ENCODE measurements around the gene OR6X1. TPM values are rescaled to one million over a fixed set of nuclear protein-coding genes. Genes with fewer than 3 reads are reported as not detected.
"Not testable (repeated sequence)": the region's sequence is repeated elsewhere in the genome, so short reads cannot be mapped to it uniquely, and the experiment has no call there.

The OR6X1 gene
- total RNA-seq, 1 donor from 2014 or later, result not detected

DNA sequence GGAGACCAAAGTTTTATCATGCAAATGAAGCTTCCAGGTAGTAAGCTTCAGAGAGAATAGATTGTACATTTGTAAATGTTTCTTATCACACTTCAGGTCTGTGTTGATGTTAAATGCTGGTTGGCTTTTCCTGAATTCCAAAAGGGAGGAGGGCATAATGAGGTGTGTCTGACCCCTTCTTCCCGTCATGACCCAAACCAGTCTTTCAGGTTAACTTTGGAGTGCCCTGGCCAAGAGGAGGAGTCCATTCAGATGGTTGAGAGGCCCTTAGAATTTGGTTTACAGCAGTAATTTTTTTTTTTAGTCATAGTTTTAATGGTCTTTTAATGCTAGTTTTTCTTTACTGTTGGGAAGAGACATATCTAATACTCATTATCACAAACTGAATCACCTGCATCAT, 2.5 kb downstream of the OR6X1 start:
- no peak for DNase-seq

DNA sequence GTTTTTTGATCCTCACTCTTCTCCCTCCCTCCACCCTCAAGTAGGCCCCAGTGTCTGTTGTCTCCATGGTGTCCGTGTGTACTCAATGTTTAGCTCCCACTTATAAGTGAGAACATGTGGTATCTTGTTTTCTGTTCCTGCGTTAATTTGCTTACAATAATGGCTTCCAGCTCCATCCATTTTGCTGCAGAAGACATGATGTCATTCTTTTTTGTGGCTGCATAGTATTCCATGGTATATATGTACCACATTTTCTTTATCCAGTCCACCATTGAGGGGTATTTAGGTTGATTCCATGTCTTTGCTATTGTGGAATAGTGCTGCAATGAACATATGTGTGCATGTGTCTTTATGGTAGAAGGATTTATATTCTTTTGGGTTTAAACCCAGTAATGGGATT, 6.0 kb downstream of the OR6X1 start:
- DNase-seq, result not testable (repeated sequence)

DNA sequence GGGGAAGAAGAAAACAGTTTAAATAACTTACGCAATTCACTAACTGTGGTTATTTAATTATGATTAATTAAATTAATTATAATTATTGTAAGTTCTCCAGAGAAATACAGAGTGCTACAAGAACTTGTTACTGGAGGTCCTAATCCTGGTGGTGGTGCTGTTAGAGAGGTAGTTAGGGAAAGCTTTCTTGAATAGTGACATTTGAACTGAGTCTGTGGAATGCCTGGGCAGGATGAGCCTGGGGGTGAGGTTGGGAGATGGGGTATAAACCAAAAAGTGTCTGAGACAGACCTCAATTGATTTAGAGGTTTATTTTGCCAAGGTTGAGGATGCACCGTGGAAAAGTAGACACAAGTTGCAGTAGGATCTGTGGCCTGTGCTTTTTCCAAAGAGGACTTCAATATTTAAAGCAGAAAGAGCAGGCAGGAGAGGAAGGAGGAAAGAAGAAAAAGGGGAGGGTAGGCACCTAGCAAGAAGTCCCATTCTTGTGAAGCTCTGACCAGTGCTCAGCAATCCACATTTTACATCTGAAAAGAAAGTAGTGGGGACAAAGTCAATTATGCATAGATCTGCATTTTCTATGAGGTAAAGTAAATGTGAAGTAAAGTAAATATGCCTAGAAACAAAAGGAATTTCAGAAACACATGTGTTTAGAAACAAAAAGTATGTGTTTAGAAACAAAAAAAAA, 8.4 kb downstream of the OR6X1 start:
- DNase-seq, result no peak

DNA sequence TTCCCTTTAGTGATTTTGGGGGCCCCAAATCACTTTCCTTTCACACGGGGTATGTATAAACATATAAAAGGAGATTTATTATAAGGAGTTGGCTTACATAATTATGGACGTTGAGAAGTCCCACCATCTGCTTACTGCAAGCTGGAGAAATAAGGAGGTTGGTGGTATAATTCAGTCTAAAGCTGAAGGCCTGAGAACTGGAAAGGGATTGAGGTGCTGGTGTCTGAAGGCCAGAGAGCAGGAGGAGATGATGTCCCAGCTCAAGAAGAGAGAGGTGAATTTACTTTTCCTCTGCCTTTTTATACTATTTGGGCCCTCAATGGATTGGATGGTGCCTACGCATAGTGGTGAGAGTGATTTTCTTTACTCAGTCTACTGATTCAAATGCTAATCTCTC, 11.6 kb downstream of the OR6X1 start:
- DNase-seq, result no peak

DNA sequence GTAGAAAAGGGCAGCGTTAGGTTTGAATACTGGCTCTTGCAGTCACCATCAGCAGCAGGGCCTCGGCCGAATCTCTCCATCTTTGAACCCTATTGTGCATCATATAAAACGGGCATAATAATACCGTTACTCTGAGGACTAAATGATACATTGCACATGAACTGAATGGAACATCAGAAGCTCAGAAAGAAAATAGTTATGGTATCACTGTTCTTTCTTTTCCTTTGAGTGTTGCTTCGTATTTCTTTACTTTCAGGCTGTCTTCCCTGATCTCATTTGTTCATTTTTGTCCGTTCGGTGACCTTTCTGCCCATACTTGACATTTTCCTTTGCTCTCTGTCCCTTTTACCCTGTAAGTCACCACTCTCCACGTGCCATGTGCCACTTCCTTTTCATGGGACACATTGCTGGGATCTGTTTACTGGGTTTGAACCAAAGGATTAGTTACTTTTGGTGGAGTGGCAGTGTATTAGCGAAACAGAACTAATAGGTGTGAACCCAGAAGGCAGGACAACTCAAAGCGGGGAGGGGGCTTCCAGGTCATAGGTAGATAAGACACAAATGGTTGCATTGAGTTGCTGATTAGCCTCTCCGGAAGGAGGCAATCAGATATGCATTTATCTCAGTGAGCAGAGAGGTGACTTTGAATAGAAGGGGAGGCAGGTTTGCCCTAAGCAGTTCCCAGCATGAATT, 12.1 kb downstream of the OR6X1 start:
- peak; percentile 22 for DNase-seq

DNA sequence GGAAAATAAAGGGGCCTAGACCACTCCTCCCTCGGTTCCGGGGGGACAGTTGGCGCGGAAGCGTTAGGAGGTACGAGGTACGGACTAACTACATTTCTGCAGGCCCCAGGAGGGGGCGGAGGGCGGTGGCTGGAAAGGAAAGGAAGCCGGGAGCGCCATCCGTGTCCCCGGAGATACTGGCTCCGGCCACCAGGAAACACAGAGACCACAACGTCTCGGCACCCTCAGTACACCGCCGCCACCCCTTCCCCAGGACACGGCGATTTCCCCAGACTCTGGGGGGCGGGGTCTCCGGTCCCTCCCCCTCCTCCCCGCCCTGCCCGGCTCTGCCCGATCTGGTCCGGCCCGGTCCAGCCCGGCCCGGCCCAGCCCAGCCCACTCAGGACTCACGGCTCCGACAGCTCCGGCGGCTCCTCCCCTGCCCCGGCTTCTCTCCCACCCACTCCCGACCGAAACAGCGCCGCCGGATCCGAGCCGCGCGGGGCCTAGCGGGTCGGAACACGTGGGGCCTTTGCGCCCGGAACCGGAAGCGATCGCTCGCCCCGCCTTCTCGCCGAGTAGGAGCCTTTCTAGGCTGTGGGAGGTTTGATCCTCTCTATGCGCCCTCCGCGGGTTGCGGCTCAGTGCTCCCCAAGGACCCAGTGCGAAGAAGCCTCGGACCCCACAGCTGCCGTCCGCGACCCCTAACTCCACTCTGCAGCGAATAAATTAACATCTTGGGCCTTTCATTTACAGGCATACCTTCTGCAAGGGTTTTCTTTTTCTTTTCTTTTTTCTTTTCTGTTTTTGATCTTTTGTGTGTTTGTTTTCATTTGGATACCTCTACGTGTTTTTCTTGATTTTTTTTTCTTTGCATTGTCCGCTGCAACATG, 12.9 kb downstream of the OR6X1 start, which contains the start of gene ZNF202:
Gene ZNF202 (minus strand): TSS at position 502 of the 872 bp plus-strand sequence. CDS start 10,772 bp downstream, outside the sequence.
- peak; percentile 94 for DNase-seq

DNA sequence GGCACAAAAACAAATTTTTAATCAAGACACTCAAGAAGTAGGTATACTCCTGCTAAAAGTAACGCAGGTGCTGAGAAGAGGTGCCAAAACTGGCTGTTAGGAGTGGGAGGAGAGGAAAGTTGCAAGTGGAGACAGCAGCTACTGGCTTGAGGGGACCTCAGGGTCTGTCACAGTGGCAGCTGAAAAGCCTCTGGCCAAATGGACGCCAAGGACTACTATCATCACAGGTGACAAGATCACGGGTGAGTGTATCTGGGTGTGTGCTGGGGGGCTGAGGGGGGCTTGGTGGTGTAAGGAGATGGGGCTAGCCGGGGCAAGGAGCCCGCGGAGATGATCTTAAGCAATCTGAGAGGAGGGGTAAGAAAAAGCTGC, 13.5 kb downstream of the OR6X1 start:
- DNase-seq, result peak; percentile 10

DNA sequence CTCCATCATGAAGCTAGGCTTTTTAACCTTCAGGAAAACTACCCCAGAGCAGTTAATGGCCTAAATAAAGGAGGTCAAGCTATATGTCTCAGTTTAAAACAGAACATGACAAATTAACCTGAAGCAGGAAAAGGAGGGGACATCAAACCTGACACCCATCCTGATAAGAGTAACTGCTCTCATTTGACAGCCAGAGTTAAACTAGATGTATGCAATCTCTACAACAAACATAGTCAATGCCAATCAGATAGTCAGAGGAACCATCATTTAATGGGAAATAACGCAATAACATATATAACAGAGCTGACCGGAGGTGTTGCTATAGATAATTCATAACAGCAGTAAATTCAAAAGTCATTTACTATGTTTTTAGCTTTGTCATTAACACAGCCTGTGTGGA, 15.9 kb downstream of the OR6X1 start:
- no peak for DNase-seq

DNA sequence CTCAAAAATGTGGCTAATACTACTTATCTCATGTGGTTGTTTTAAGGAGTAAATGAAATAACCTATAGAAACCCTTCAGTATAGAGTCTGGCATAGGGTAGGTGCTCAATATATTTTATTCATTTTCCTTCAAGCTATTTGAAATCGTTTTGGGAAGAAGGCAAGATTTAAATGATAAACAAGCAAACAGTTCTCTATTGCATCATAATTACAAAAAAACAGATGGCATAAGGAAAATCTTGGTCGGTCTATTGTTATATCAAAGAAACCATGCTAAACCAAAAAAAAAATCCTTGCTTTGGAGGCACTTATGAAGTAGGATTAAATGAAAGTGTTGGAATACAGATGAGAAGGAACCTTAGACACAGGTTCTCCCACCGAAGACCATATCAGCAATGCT, 17.5 kb downstream of the OR6X1 start:
- no peak for DNase-seq

DNA sequence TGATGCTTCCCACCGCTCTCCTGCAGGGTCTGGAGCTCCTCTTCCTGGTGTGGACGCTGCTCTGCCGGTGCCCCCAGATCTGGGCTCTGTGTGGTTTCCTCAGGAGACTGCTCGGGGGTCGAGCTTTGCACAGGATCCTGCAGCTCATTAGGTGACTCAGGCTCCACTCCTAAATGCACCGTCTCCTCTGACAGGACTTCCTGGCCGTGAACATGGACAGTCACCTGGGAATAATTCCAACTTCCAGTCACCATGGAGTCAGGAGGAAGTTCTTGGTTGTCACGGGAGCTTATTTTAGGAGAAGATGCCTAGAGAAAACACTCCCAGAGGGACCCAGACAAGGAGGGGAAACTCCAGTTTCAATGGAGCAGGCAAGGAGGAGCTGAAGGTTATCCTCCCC, 24.7 kb downstream of the OR6X1 start:
- DNase-seq, result peak; percentile 46

DNA sequence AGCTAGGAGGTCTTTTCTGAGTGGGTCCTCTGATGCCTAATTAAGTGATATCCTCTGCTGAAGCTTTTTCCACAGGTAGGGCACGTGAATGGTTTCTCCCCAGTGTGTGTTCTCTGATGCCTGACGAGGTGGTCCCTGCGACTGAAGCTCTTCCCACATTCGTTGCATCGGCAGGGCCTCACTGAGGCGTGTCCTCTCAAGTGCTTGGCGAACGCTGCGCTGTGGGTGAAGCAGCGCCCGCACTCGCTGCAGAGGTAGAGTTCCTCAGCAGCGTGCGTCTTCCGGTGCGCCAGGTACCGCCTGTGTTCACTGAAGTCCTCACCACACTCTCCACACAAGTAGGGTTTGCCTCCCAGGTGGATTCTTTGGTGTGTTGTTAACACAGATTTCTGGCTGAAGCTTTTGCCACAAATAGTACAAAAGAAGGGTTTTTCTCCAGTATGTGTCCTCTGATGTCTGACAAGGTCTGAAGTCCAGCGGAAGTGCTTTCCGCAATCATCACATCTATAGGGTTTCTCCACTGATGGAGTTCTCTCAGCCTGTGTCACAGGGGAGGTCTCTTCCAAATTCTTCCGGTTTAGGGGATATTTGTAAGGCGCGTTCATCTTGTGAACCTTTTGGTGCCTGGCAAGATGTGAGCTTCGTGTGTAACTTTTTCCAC, 28.2 kb downstream of the OR6X1 start:
- no peak for DNase-seq

DNA sequence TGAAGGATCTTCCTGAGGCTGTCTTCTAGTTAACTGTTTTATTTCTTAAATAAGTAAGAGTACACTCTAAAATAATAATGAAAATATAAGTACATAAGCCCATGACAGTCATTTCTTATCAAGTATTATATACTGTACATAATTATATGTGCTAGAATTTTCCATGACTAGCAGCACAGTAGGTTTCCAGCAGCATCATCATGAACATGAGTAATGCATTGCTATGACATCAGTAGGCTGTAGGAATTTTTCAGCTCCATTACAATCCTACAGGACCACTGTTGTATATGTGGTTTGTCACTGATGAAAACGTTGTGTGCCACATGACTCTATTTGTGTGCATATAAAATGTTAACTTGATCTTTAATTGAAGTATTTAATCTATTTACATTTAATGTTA, 34.9 kb downstream of the OR6X1 start:
- DNase-seq, result no peak

DNA sequence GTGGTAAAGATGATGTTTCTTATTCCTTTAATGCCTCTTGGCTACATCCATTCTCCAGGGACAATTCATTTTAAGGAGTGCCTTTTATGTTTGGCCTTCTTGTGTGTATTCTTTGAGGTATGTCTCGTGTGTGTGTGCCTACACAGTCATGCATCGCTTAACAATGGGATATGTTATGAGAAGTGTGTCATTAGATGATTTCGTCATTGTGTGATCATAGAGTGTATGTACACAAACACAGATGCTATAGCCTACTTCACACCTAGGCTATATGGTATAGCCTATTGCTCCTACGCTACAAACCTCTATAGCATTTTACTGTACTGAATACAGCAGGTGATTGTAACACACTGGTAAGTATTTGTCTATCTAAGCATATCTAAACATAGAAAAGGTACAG, 35.8 kb downstream of the OR6X1 start:
- DNase-seq, result no peak

DNA sequence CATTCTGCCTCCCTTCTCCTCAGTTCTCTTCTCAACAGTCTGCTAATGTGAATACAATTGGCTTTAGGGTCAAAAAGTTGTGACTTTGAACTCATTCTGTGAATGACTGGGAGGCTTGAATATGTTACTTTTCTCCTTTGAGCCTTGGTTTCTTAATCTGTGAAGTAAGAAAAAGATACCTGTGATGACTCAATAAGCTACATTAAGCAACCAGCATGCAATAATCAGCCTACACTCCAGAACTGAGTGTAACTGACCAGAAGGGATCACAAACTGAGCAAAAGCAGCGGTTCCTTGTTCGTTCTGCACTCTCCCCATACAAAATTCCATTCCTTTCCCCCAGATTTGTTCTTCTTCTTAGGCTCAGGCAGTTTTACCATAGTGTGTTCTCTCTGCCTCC, 36.3 kb downstream of the OR6X1 start:
- no peak for DNase-seq

DNA sequence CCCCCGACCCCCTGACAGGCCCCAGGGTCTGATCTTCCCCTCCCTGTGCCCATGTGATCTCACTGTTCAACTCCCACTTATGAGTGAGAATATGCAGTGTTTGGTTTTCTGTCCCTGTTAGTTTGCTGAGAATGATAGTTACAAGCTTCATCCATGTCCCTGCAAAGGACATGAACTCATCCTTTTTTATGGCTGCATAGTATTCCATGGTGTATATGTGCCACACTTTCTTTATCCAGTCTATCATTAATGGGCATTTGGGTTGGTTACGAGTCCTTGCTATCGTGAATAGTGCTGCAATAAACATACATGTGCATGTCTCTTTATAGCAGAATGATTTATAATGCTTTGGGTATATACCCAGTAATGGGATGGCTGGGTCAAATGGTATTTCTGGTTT, 41.7 kb downstream of the OR6X1 start:
- DNase-seq, result not testable (repeated sequence)

DNA sequence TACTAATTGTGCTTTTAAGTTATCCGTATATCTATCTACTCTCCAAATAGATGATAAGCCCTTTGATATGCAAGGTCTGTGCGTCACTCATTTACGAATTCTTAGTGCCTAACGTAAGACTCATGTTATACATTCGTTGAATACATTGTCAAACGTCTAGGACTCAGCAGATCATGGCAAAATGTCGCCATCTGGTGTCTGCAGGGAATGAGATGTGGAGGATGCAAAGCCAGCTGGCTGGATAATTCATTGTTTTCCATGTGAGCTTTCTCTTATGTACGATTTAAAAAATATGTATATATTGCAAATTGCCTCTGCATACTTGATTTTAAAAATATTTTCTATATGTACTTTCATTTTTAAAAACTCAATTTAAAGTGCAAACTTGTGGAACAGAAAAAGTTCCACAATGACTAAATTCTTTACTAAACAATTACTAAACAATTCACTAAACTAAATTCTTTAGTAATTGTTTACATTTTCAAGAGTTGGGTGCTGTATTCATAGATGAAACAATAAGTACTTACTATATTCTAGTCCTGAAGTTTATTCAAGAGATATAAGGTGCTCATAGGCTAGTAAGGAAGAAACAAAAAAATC, 46.6 kb downstream of the OR6X1 start:
- DNase-seq, result peak; percentile 88

DNA sequence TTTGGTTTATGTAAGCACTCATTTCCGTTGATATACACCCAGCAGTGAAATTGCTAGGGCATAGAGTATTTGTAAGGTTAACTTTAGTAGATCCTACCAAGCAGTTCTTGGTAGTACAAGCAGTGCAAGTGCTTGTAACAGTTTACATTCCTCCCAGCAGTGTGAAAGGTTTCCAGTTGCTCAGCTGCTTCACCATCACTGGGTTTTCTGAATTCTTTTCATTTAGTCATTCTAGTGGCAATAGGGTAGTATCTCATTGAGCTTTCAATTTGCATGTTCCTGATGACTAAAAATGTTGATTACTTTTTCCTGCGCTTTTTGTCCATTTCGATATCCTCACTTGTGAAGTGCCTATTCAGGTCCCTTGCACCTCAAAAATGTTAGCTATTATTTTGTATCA, 47.1 kb downstream of the OR6X1 start:
- no peak for DNase-seq

DNA sequence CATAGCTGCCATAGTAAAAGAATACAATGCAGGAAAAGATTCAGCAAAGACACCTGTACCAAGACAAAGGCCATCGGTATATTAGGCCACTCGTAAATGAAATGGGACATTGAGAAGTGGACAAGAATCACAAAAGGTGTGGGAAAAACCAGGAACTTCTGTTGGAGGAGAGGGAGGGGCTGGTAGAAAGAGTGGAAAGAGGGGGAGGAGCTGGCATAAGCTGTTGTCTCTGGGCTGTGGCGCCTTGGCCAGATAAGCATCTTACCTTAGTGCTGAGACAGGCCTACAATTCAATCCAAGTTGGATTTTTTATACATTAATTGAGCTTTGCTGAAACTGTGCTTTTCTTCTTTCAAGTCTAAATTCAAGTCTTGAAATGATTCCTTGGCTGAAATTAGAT, 50.0 kb downstream of the OR6X1 start:
- DNase-seq, result no peak
